ENCODE measurements around the gene CCDC159.

DNA sequence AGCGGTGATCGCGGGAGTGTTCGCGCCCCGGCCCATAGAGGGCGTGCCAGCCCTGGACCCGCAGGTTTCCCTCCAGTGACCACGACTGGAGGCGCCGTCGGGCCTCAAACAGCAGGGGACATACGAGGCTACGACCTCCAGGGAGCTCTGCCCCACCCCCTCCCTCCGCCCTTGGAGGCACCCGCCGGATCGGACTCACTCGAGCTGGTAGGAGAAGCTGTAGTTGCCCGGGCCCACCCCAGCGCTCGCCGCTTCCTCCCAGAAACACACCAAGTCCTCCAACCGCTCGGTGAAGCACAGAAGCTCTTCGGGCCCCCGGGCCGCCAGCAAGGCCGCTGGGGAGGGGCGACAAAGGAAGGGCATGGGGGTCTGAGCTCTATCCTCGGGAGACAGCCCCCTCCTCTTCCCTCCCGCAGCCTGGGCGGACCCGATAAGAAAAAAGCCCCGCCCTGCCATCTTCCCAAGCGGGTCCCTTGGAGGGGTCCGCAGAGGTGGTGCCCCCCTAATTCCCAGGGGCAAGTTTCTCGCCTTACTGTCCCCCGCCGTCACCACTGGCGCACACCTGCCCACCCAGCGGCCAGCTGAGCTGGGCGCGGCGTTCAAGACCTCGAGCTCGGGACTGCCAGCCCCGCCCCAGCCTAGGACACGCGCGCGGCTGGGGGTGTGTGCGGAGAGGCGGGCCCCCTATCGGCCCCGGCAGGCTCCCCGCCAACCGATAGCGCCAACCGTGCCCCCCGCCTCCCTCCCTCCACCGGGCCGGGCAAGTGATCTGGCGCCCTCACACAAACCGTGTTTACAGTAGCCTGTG is 36.8 kb downstream of the CCDC159 start:
- TF ChIP-seq, protein P1, sequence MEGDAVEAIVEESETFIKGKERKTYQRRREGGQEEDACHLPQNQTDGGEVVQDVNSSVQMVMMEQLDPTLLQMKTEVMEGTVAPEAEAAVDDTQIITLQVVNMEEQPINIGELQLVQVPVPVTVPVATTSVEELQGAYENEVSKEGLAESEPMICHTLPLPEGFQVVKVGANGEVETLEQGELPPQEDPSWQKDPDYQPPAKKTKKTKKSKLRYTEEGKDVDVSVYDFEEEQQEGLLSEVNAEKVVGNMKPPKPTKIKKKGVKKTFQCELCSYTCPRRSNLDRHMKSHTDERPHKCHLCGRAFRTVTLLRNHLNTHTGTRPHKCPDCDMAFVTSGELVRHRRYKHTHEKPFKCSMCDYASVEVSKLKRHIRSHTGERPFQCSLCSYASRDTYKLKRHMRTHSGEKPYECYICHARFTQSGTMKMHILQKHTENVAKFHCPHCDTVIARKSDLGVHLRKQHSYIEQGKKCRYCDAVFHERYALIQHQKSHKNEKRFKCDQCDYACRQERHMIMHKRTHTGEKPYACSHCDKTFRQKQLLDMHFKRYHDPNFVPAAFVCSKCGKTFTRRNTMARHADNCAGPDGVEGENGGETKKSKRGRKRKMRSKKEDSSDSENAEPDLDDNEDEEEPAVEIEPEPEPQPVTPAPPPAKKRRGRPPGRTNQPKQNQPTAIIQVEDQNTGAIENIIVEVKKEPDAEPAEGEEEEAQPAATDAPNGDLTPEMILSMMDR (IDR thresholded peaks at IDR 0.05; ENCODE audit: low read depth, low read length, missing input control) = peak; percentile 62
- TF ChIP-seq, protein P2, sequence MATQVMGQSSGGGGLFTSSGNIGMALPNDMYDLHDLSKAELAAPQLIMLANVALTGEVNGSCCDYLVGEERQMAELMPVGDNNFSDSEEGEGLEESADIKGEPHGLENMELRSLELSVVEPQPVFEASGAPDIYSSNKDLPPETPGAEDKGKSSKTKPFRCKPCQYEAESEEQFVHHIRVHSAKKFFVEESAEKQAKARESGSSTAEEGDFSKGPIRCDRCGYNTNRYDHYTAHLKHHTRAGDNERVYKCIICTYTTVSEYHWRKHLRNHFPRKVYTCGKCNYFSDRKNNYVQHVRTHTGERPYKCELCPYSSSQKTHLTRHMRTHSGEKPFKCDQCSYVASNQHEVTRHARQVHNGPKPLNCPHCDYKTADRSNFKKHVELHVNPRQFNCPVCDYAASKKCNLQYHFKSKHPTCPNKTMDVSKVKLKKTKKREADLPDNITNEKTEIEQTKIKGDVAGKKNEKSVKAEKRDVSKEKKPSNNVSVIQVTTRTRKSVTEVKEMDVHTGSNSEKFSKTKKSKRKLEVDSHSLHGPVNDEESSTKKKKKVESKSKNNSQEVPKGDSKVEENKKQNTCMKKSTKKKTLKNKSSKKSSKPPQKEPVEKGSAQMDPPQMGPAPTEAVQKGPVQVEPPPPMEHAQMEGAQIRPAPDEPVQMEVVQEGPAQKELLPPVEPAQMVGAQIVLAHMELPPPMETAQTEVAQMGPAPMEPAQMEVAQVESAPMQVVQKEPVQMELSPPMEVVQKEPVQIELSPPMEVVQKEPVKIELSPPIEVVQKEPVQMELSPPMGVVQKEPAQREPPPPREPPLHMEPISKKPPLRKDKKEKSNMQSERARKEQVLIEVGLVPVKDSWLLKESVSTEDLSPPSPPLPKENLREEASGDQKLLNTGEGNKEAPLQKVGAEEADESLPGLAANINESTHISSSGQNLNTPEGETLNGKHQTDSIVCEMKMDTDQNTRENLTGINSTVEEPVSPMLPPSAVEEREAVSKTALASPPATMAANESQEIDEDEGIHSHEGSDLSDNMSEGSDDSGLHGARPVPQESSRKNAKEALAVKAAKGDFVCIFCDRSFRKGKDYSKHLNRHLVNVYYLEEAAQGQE (IDR thresholded peaks at IDR 0.05) = no peak
